MM.1S (cell line): ENCODE measurements around the gene CCDC134.

Experiments used
- CTCF ChIP-seq: fragments of 300-600 bp; sonication (generic); IDR thresholded peaks from 2 replicates; pipeline ENCODE4 v1.5.1; 2016; ENCODE audit warnings: antibody characterized with exemption, low read length, mixed read lengths
- EZH2 ChIP-seq: fragments of 300-600 bp; sonication (generic); optimal IDR thresholded peaks from 2 replicates; pipeline ENCODE3; 2017; ENCODE audit warnings: low read depth, mild to moderate bottlenecking, antibody characterized with exemption, low read length, mixed read lengths
- EZH2phosphoT487 ChIP-seq: fragments of 300-600 bp; sonication (generic); IDR thresholded peaks from 2 replicates; pipeline ENCODE4 v1.6.1; 2018; ENCODE audit warnings: antibody characterized with exemption, low read length

GRCh38 chr22:41815716-41816115 lies 15.2 kb downstream of the CCDC134 start:
- TF ChIP-seq CTCF = no peak
- no peak for TF ChIP-seq EZH2
- no peak for TF ChIP-seq EZH2phosphoT487
